HepG2 (cell line): ENCODE data around the gene DIO1. TPM values are rescaled to one million over a fixed set of nuclear protein-coding genes. Genes with fewer than 3 reads are reported as not detected.

ENCODE experiments used
- ARID2 ChIP-seq: sonication (generic); formaldehyde crosslinking; IDR thresholded peaks from 2 replicates; pipeline ENCODE4 v1.8.1; 2022; ENCODE audit warnings: mild to moderate bottlenecking, missing genetic modification reagents, borderline replicate concordance
- CEBPG ChIP-seq: IDR thresholded peaks from 2 replicates; pipeline ENCODE4 v1.6.1; 2016
- DNMT1 ChIP-seq: sonication (generic); formaldehyde crosslinking; IDR thresholded peaks from 2 replicates; pipeline ENCODE4 v1.5.1; 2020; ENCODE audit warnings: mild to moderate bottlenecking, missing genetic modification reagents
- GZF1 ChIP-seq: sonication (generic); formaldehyde crosslinking; IDR thresholded peaks from 2 replicates; pipeline ENCODE4 v1.5.1; 2020; ENCODE audit warnings: mild to moderate bottlenecking, missing genetic modification reagents
- HDAC1 ChIP-seq: sonication (generic); formaldehyde crosslinking; IDR thresholded peaks from 2 replicates; pipeline ENCODE4 v1.5.1; 2020; ENCODE audit warnings: mild to moderate bottlenecking, missing genetic modification reagents
- HDAC2 ChIP-seq: sonication (generic); formaldehyde crosslinking; IDR thresholded peaks from 2 replicates; pipeline ENCODE4 v1.4.0; 2020; ENCODE audit warnings: missing genetic modification reagents
- HNRNPK ChIP-seq: fragments of 200-400 bp; formaldehyde crosslinking; IDR thresholded peaks from 2 replicates; pipeline ENCODE4 v1.6.1; 2018; ENCODE audit warnings: low read length, low read depth, moderate library complexity, mild to moderate bottlenecking; ENCODE audit not compliant: poor library complexity, severe bottlenecking
- JDP2 ChIP-seq: sonication (generic); formaldehyde crosslinking; IDR thresholded peaks from 2 replicates; pipeline ENCODE4 v1.8.1; 2022; ENCODE audit warnings: missing genetic modification reagents, borderline replicate concordance
- KAT8 ChIP-seq: IDR thresholded peaks from 2 replicates; pipeline ENCODE4 v1.6.1; 2016; ENCODE audit warnings: missing genetic modification reagents, missing compliant biosample characterization
- KDM3A ChIP-seq: IDR thresholded peaks from 2 replicates; pipeline ENCODE4 v1.6.1; 2018; ENCODE audit warnings: low read depth, missing compliant biosample characterization
- MAFG ChIP-seq: sonication (generic); formaldehyde crosslinking; IDR thresholded peaks from 2 replicates; pipeline ENCODE4 v1.5.1; 2020; ENCODE audit warnings: mild to moderate bottlenecking, missing genetic modification reagents
- MTA3 ChIP-seq: sonication (generic); formaldehyde crosslinking; IDR thresholded peaks from 2 replicates; pipeline ENCODE4 v1.4.0; 2020; ENCODE audit warnings: missing genetic modification reagents
- MYC ChIP-seq: sonication (generic); formaldehyde crosslinking; IDR thresholded peaks from 2 replicates; pipeline ENCODE4 v1.9.0; 2021; ENCODE audit warnings: missing genetic modification reagents, borderline replicate concordance
- NFE2 ChIP-seq: sonication (generic); formaldehyde crosslinking; IDR thresholded peaks from 2 replicates; pipeline ENCODE4 v1.4.0; 2020; ENCODE audit warnings: missing genetic modification reagents
- NFRKB ChIP-seq: fragments of 450-650 bp; IDR thresholded peaks from 2 replicates; pipeline ENCODE4 v1.6.1; 2017
- POLR2A ChIP-seq, 2 experiments: IDR thresholded peaks; 2 replicates each; pipeline ENCODE4 v1.6.1; 2011; ENCODE audit warnings: low read depth in 2 of 2, low read length in 2 of 2, mild to moderate bottlenecking in 1 of 2, moderate library complexity in 1 of 2; ENCODE audit not compliant: insufficient read depth in 1 of 2
- SMARCE1 ChIP-seq: fragments of 450-650 bp; IDR thresholded peaks from 2 replicates; pipeline ENCODE4 v1.6.1; 2017; ENCODE audit warnings: borderline replicate concordance
- TAF1 ChIP-seq: sonication (generic); formaldehyde crosslinking; IDR thresholded peaks from 2 replicates; pipeline ENCODE4 v1.4.0; 2020; ENCODE audit warnings: missing genetic modification reagents
- TEAD2 ChIP-seq: sonication (generic); formaldehyde crosslinking; IDR thresholded peaks from 2 replicates; pipeline ENCODE4 v1.9.0; 2021; ENCODE audit warnings: missing genetic modification reagents
- THYN1 ChIP-seq: sonication (generic); formaldehyde crosslinking; IDR thresholded peaks from 2 replicates; pipeline ENCODE4 v1.8.1; 2023; ENCODE audit warnings: low read depth, mild to moderate bottlenecking, moderate library complexity, missing genetic modification reagents, borderline replicate concordance
- XRCC5 ChIP-seq: fragments of 200-400 bp; formaldehyde crosslinking; optimal IDR thresholded peaks from 2 replicates; pipeline ENCODE3; 2017; ENCODE audit warnings: mild to moderate bottlenecking, low read length
- ZMAT3 ChIP-seq: sonication (generic); formaldehyde crosslinking; conservative IDR thresholded peaks from 2 replicates; pipeline ENCODE4 v1.7.0; 2021; ENCODE audit warnings: missing genetic modification reagents
- ZNF598 ChIP-seq: sonication (generic); formaldehyde crosslinking; IDR thresholded peaks from 2 replicates; pipeline ENCODE4 v1.5.1; 2020; ENCODE audit warnings: mild to moderate bottlenecking, missing genetic modification reagents, borderline replicate concordance
- ZSCAN31 ChIP-seq: sonication (generic); formaldehyde crosslinking; IDR thresholded peaks from 2 replicates; pipeline ENCODE4 v1.5.0; 2020; ENCODE audit warnings: low read depth, mild to moderate bottlenecking, missing genetic modification reagents
- polyA plus RNA-seq, 8 experiments: library from polyadenylated mRNA; depleted of rRNA in 3 of 8; stranded (reverse) in 7 of 8; unstranded in 1 of 8; fragments of >200 nt; fragmentation: Illumina TruSeq in 4 of 8; extraction: Trizol in 4 of 8; gene quantifications; 2 replicates each; pipeline versions ENCODE4 v1.2.1 to v1.2.3, GENCODE V29; 2011 to 2016; ENCODE audit warnings: low read depth in 4 of 8, missing spikeins in 1 of 8, mixed read lengths in 1 of 8; ENCODE audit not compliant: insufficient read depth in 1 of 8
- total RNA-seq, 5 experiments: library from RNA; depleted of rRNA; stranded (reverse); fragments of >200 nt; fragmentation: Illumina TruSeq; extraction: Trizol; gene quantifications; 2 replicates each; pipeline ENCODE4 v1.2.3, GENCODE V29; 2016; ENCODE audit warnings: low read depth in 1 of 5
- TF ChIP-seq, protein P1 (sequence below): sonication (generic); formaldehyde crosslinking; IDR thresholded peaks from 2 replicates; pipeline ENCODE4 v1.9.0; 2021; ENCODE audit warnings: missing genetic modification reagents, mild to moderate bottlenecking, borderline replicate concordance
- TF ChIP-seq, protein P2 (sequence below): IDR thresholded peaks from 2 replicates; pipeline ENCODE4 v1.6.1; 2016; ENCODE audit warnings: control low read depth
- TF ChIP-seq, protein P3 (sequence below): sonication (generic); formaldehyde crosslinking; IDR thresholded peaks from 2 replicates; pipeline ENCODE4 v1.5.0; 2020; ENCODE audit warnings: mild to moderate bottlenecking, missing genetic modification reagents
- TF ChIP-seq, protein P4 (sequence below): sonication (generic); formaldehyde crosslinking; IDR thresholded peaks from 2 replicates; pipeline ENCODE4 v1.4.0; 2020; ENCODE audit warnings: missing genetic modification reagents

Gene DIO1
- total and polyA plus RNA-seq, 2 of the 13 experiments (the other 11 are each of a cell fraction or from before 2014, with no cell fraction given), result 13.5 to 45.6 TPM

DNA sequence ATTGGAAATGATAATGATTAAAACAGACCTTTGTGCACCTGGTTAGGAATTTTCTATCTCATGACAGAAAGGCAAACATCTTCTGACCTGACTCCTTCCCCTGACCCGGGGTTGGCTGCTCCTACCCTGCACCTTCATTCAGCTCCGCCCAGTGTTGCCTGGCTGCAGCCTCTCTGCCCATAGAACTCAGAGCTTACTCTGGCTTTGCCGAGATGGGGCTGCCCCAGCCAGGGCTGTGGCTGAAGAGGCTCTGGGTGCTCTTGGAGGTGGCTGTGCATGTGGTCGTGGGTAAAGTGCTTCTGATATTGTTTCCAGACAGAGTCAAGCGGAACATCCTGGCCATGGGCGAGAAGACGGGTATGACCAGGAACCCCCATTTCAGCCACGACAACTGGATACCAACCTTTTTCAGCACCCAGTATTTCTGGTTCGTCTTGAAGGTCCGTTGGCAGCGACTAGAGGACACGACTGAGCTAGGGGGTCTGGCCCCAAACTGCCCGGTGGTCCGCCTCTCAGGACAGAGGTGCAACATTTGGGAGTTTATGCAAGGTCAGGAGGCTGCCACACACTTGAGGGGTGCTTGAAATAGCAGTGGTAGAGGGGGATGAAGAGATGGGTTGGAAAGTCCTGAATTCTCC, at the start of gene DIO1 (continued):
- TF ChIP-seq THYN1 (CRISPR knock-in tag), result no peak
- TF ChIP-seq ZNF598 (CRISPR knock-in tag), result 0 out of 2 replicates have a peak, but pooled peaks have one; percentile 44
- TF ChIP-seq MTA3, result no peak
- TF ChIP-seq XRCC5, result no peak
- no peak for TF ChIP-seq ARID2 (CRISPR knock-in tag)
- no peak for TF ChIP-seq KDM3A (CRISPR knock-in tag)
- no peak for TF ChIP-seq JDP2 (CRISPR knock-in tag)
- no peak for TF ChIP-seq ZSCAN31 (CRISPR knock-in tag)
- TF ChIP-seq SMARCE1, result no peak
- TF ChIP-seq, protein P1, sequence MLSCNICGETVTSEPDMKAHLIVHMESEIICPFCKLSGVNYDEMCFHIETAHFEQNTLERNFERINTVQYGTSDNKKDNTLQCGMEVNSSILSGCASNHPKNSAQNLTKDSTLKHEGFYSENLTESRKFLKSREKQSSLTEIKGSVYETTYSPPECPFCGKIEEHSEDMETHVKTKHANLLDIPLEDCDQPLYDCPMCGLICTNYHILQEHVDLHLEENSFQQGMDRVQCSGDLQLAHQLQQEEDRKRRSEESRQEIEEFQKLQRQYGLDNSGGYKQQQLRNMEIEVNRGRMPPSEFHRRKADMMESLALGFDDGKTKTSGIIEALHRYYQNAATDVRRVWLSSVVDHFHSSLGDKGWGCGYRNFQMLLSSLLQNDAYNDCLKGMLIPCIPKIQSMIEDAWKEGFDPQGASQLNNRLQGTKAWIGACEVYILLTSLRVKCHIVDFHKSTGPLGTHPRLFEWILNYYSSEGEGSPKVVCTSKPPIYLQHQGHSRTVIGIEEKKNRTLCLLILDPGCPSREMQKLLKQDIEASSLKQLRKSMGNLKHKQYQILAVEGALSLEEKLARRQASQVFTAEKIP (CRISPR knock-in tag), result no peak
- peak; percentile 71 for TF ChIP-seq TAF1 (CRISPR knock-in tag)
- TF ChIP-seq, protein P2, sequence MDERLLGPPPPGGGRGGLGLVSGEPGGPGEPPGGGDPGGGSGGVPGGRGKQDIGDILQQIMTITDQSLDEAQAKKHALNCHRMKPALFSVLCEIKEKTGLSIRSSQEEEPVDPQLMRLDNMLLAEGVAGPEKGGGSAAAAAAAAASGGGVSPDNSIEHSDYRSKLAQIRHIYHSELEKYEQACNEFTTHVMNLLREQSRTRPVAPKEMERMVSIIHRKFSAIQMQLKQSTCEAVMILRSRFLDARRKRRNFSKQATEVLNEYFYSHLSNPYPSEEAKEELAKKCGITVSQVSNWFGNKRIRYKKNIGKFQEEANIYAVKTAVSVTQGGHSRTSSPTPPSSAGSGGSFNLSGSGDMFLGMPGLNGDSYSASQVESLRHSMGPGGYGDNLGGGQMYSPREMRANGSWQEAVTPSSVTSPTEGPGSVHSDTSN (CRISPR knock-in tag), result no peak
- no peak for TF ChIP-seq DNMT1 (CRISPR knock-in tag)
- TF ChIP-seq CEBPG, result no peak
- 0 out of 2 replicates have a peak, but pooled peaks have one; percentile 45 for TF ChIP-seq HDAC1 (CRISPR knock-in tag)
- TF ChIP-seq GZF1 (CRISPR knock-in tag), result no peak
- TF ChIP-seq HDAC2 (CRISPR knock-in tag), result no peak
- TF ChIP-seq TEAD2, result no peak
- TF ChIP-seq POLR2A (IDR thresholded peaks at IDR 0.05; ENCODE audit: insufficient read depth in 1 of 2, low read depth in 2 of 2, low read length in 2 of 2), result peak; percentile 85 to 87
- no peak for TF ChIP-seq NFRKB
- TF ChIP-seq, protein P3, sequence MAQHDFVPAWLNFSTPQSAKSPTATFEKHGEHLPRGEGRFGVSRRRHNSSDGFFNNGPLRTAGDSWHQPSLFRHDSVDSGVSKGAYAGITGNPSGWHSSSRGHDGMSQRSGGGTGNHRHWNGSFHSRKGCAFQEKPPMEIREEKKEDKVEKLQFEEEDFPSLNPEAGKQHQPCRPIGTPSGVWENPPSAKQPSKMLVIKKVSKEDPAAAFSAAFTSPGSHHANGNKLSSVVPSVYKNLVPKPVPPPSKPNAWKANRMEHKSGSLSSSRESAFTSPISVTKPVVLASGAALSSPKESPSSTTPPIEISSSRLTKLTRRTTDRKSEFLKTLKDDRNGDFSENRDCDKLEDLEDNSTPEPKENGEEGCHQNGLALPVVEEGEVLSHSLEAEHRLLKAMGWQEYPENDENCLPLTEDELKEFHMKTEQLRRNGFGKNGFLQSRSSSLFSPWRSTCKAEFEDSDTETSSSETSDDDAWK (CRISPR knock-in tag), result no peak
- TF ChIP-seq NFE2 (CRISPR knock-in tag), result no peak
- TF ChIP-seq KAT8, result no peak
- no peak for TF ChIP-seq MAFG (CRISPR knock-in tag)
- 0 out of 2 replicates have a peak, but pooled peaks have one; percentile 40 for TF ChIP-seq ZMAT3 (CRISPR knock-in tag)
- TF ChIP-seq, protein P4, sequence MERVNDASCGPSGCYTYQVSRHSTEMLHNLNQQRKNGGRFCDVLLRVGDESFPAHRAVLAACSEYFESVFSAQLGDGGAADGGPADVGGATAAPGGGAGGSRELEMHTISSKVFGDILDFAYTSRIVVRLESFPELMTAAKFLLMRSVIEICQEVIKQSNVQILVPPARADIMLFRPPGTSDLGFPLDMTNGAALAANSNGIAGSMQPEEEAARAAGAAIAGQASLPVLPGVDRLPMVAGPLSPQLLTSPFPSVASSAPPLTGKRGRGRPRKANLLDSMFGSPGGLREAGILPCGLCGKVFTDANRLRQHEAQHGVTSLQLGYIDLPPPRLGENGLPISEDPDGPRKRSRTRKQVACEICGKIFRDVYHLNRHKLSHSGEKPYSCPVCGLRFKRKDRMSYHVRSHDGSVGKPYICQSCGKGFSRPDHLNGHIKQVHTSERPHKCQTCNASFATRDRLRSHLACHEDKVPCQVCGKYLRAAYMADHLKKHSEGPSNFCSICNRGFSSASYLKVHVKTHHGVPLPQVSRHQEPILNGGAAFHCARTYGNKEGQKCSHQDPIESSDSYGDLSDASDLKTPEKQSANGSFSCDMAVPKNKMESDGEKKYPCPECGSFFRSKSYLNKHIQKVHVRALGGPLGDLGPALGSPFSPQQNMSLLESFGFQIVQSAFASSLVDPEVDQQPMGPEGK (CRISPR knock-in tag), result 0 out of 2 replicates have a peak, but pooled peaks have one; percentile 15
- peak; percentile 37; the same call in 1 of the 2 replicates for TF ChIP-seq MYC (CRISPR knock-in tag)
- TF ChIP-seq HNRNPK, result no peak
